Right renal pelvis (tissue), 4 donors: ENCODE results near the gene GALNT14. TPM values are rescaled to one million over a fixed set of nuclear protein-coding genes. Genes with fewer than 3 reads are reported as not detected.
A peak's percentile ranks its signal among the peaks of the same experiment; 100 is the strongest.

Experiments used
- DNase-seq, 4 donors: peaks; one replicate each; pipeline ENCODE4 v3.0.0-alpha.2; 2013; ENCODE audit warnings: low read depth in 4 of 4, low spot score in 3 of 4, missing footprints in 1 of 4
- polyA plus RNA-seq, 4 donors: library from polyadenylated mRNA; unstranded; fragments of 120-200 nt; gene quantifications; one replicate each; pipeline ENCODE4 v1.2.1, GENCODE V29; 2013; ENCODE audit not compliant: insufficient read length in 4 of 4

The GALNT14 gene
- polyA plus RNA-seq, 4 donors, result 36.7 to 48.1 (median 39.7) TPM

- DNase-seq, result no peak
These were observed 2.2 kb downstream of the GALNT14 start for GRCh38 chr2:31136000-31136399.

- no peak for DNase-seq
These were observed 3.8 kb downstream of the GALNT14 start for GRCh38 chr2:31134480-31134879.

DNA sequence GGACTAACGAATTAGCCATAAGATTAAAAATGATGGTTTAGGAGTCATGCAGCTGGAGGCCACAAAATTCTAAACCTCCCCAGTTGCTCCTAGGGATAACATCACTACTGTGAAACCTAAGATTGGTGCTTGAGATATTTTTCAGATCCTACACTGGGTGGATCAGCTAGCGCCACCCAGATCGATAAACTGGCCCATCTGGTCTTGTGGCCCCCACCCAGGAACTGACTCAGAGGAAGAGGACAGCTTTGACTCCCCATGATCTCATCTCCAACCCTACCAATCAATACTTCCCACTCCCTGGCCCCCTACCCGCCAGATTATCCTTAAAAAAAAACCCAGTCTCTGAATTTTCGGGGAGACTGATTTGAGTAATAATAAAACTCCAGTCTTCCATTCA, 5.5 kb downstream of the GALNT14 start:
- DNase-seq, result no peak

- DNase-seq, result no peak
These were observed 6.4 kb downstream of the GALNT14 start for GRCh38 chr2:31131871-31132270.

- DNase-seq, result no peak
These were observed 8.7 kb downstream of the GALNT14 start for GRCh38 chr2:31129375-31130171.

DNA sequence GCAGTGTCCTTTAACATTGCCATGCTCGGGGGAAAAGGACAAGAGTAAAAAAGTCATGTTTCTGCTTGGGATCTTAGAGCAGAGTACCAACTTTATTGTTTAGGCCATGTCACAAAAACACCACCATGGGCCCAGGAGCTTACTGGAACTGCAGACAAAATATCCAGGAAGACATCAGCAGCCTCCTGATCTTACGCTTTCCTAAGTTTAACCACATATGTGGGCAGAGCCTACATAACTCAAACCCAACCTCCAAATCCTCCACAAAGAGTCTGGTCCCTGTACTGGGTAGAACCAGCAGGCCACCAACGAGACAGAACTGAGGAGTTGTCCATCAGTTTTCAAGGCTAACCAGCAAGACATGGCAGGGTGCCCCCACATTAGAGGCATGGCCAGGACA, 10.3 kb downstream of the GALNT14 start:
- no peak for DNase-seq

DNA sequence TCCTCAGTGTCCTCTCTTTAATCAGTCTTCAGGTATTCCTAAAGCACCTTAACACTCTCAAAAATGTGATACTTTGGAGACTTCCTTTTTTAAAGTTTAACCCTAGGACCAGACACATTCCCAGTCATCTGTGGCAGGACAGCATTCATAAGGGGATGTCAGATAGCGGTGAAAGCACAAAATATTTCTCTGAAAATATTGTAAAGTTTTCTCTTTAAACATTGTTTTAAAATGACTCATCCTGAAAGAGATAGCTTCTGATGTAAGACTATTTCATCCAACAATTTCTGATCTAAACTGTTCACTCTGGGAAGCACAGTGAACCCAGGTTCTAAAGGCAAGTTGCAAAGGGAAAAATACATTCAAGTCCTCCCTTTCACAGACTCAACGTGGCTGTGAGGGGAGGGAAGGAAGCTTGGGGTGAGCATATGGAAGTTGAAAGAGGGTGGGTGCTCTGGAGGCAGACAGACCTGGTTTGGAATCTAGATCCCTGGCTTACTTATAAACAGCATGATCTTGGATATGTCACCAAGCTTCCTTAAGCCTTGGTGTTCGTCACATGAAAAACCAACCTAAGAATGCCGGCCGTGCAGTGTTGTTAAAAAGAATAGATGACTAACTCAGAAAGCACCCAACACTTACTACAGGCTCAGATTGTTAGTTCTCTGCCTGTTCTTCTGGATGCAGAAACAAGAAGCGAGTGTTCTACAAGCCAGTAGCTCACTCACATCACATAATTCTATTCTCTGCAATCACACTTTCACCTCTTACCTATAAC, 12.1 kb downstream of the GALNT14 start:
- no peak for DNase-seq

GRCh38 chr2:31124904-31125303, 13.3 kb downstream of the GALNT14 start:
- DNase-seq, result no peak

- no peak for DNase-seq
These were observed 16.1 kb downstream of the GALNT14 start for GRCh38 chr2:31122133-31122532.

DNA sequence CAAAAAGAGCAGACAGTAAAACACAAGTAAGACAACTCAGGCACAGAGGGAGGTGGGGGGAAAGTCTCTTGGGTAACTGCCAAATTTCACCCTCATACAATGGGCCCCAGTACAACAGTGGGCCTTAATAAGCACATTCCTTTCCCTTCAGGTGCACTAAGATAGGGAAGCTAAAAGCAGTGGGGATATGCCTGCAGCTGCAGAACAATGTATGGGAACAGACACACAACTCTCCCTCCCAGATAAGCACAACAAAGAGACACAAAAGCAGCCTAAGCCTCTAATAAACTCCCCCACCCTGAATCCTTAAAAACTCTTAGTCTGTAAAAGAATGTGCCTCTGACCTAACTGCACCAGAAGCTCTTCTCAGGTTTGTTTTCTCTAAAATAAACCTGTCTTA, 24.5 kb downstream of the GALNT14 start:
- no peak for DNase-seq

GRCh38 chr2:31112544-31112943, 25.7 kb downstream of the GALNT14 start:
- no peak for DNase-seq

DNA sequence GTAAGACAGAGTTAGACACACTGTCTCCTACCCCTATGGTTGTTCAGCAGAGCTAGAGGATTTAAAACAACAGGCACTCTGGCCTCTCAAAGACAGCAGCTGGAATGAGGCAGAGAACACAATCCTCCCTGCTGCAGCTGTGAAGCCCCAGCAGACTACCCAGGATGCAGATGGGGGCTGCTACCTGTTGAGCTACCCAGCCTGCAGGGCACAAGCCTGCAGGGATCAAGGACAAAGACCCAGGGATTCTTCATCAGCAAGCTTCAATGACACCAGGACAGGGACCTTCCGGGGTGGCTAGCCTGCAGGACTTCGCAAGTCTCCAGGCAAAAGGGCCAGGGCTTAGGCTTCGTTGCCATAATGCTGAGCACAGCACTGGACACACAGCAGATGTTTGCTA, 27.2 kb downstream of the GALNT14 start:
- no peak for DNase-seq

GRCh38 chr2:31110431-31110830, 27.8 kb downstream of the GALNT14 start:
- no peak for DNase-seq

- DNase-seq, result no peak
These were observed 28.5 kb downstream of the GALNT14 start for GRCh38 chr2:31109633-31110192.

DNA sequence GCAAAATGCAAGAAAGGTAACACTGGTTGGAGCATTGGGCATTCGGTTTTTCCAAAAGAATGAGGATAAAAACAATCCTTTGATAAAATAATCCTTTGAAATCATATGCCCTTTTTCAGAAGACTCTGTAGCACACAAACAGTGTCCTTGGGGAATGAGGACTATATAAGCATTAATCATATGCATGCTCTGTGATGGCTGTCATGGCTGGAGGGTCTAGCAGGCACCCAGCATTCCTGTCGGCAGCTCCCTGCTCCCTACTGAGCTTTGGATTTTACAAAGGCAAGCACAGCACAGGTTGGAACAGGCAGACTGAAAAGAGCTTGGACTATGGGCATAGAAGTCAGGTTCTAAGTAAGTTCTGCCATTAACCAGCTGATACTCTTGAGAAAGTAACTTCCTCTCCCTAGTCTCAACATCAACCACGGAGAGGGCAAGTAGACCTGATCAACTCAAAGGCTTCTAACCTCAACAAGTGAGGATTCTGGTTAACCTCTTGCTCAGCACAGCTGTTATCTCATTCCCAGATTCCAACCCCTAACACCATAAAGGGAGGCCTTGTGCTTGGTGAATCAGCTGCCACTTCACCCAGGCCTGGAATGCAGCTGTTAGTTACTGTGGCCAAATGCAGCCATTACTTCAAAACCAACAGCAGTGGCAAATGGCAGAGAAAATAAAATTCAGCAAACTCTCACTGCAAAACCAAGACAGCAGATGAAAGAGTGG, 29.5 kb downstream of the GALNT14 start:
- no peak for DNase-seq

- peak in 1 of 4 donors; percentile 4 for DNase-seq
These were observed 30.5 kb downstream of the GALNT14 start for GRCh38 chr2:31107591-31108300.

- no peak for DNase-seq
These were observed 36.5 kb downstream of the GALNT14 start for GRCh38 chr2:31101701-31102100.

- DNase-seq, result no peak
These were observed 40.2 kb downstream of the GALNT14 start for GRCh38 chr2:31097962-31098613.

DNA sequence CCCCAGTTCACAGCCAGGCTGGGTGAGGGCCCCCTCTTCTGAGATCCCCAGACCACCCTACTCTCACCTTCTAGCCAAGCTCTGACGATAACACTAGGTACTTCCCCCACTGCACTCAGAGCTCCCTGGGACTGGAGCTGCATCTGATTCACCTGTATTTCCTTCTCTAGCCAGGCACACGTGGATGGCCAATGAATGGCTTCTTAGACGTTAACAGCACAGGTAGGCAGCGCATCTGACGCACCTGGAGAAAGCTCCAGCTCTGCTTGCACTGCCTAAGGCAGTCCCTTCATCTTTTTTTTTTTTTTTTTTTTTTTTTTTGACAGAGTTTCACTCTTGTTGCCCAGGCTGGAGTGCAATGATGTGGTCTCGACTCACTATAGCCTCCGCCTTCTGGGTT, 48.1 kb downstream of the GALNT14 start:
- no peak for DNase-seq

- DNase-seq, result no peak
These were observed 48.6 kb downstream of the GALNT14 start for GRCh38 chr2:31089645-31090044.
